Esophagus squamous epithelium (tissue), 4 donors: ENCODE measurements around the gene ORC3.

Experiments
- CTCF ChIP-seq, 6 experiments: fragments of 450-650 bp in 4 of 6; fragments of 200-600 bp in 2 of 6; sonication (generic) in 2 of 6; IDR thresholded peaks; one replicate each; pipeline ENCODE4 v1.5.1; 2016 to 2019; ENCODE audit warnings: antibody characterized with exemption in 6 of 6, mild to moderate bottlenecking in 4 of 6, moderate library complexity in 4 of 6
- POLR2A ChIP-seq, 4 donors: fragments of 450-650 bp; IDR thresholded peaks; one replicate each; pipeline ENCODE4 v1.6.1; 2017; ENCODE audit warnings: antibody characterized with exemption in 4 of 4, mild to moderate bottlenecking in 4 of 4, moderate library complexity in 3 of 4

- no peak for TF ChIP-seq CTCF (IDR thresholded peaks at IDR 0.05)
- TF ChIP-seq POLR2A (IDR thresholded peaks at IDR 0.05): no peak
These were observed 48.2 kb upstream of the ORC3 start for GRCh38 chr6:87541744-87542143.
